ENCODE measurements around the gene BEND6.

The BEND6 gene

DNA sequence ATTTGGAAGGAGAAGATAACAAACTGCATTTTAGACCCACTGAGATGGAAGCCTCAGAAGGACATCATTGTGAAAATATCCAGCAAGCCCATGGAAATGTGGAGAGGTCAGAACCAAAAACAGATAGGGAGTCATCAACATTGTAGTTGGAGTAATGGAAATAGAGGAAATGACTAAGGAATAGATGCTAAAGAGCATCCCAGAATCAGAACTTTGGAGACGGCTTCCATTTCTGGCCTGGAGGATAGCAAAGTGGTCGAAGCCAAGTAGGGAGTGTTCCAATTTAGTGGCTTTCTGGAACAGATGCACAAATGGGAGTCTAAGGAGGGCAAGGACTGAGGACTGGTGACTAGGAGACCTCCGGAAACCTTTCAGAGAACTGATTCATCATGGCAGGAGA, 3.6 kb downstream of the BEND6 start:
- H3K27ac ChIP-seq (ENCODE audit: low read length): no peak overlapping the region
- no peak overlapping the region for H3K4me3 ChIP-seq (ENCODE audit: low read length in 2 of 2)
- H3K27me3 ChIP-seq (ENCODE audit: control insufficient read depth in 1 of 2, insufficient read depth in 2 of 2, low read length in 2 of 2): no peaks in the 10 kb centered on the region
- H3K36me3 ChIP-seq (ENCODE audit: control insufficient read depth in 2 of 2, insufficient read depth in 2 of 2, low read length in 2 of 2): no peaks in the 10 kb centered on the region
- H3K9me3 ChIP-seq (ENCODE audit: control insufficient read depth in 2 of 2, low read length in 2 of 2): no peaks in the 10 kb centered on the region
- no peak overlapping the region for H3K9ac ChIP-seq (ENCODE audit: low read length in 2 of 2)
- peaks cover 6% of the 10 kb centered on the region for H3K4me1 ChIP-seq (ENCODE audit: control insufficient read depth, insufficient read depth, low read length)

- Histone ChIP-seq H3K9ac (ENCODE audit: low read length in 2 of 2) (no peak overlapping the region), H3K27me3 (ENCODE audit: control insufficient read depth in 1 of 2, insufficient read depth in 2 of 2, low read length in 2 of 2) (no peaks in the 10 kb centered on the region), H3K36me3 (ENCODE audit: control insufficient read depth in 2 of 2, insufficient read depth in 2 of 2, low read length in 2 of 2) (no peaks in the 10 kb centered on the region), H3K4me3 (ENCODE audit: low read length in 2 of 2) (no peak overlapping the region), H3K4me1 (ENCODE audit: control insufficient read depth, insufficient read depth, low read length) (peaks cover 3% of the 10 kb centered on the region), H3K27ac (ENCODE audit: low read length) (no peak overlapping the region), H3K9me3 (ENCODE audit: control insufficient read depth in 2 of 2, low read length in 2 of 2) (no peaks in the 10 kb centered on the region)
These were observed 4.2 kb downstream of the BEND6 start for GRCh38 chr6:56959094-56959493.

- H3K27ac ChIP-seq (ENCODE audit: low read length): no peak overlapping the region
- no peaks in the 10 kb centered on the region for H3K36me3 ChIP-seq (ENCODE audit: control insufficient read depth in 2 of 2, insufficient read depth in 2 of 2, low read length in 2 of 2)
- no peak overlapping the region for H3K4me3 ChIP-seq (ENCODE audit: low read length in 2 of 2)
- H3K9me3 ChIP-seq (ENCODE audit: control insufficient read depth in 2 of 2, low read length in 2 of 2): no peaks in the 10 kb centered on the region
- H3K9ac ChIP-seq (ENCODE audit: low read length in 2 of 2): no peak overlapping the region
- H3K27me3 ChIP-seq (ENCODE audit: control insufficient read depth in 1 of 2, insufficient read depth in 2 of 2, low read length in 2 of 2): no peaks in the 10 kb centered on the region
- peaks cover 3% of the 10 kb centered on the region for H3K4me1 ChIP-seq (ENCODE audit: control insufficient read depth, insufficient read depth, low read length)
These were observed 5.0 kb downstream of the BEND6 start for GRCh38 chr6:56959938-56960337.

DNA sequence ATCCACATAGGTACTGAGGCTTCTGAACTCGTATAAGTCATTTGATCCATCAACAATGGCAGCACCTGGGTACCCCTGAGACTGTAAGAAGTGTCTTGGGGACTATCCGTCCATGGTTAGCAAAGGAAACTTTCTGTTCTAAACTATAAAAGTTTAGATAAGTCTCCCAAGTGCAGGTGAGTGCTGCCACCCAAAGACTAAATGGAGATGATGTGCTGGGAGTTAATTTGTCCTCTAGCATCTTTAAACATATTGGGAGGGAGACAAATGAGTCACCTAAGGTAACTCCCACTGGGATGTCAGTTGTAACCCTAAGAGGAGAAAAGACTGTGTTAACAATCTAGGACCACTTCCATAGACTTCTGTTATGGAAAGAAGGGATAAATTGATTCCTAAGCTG, 6.2 kb downstream of the BEND6 start:
- no peak overlapping the region for H3K27ac ChIP-seq (ENCODE audit: low read length)
- no peaks in the 10 kb centered on the region for H3K36me3 ChIP-seq (ENCODE audit: control insufficient read depth in 2 of 2, insufficient read depth in 2 of 2, low read length in 2 of 2)
- H3K9me3 ChIP-seq (ENCODE audit: control insufficient read depth in 2 of 2, low read length in 2 of 2): no peaks in the 10 kb centered on the region
- H3K4me1 ChIP-seq (ENCODE audit: control insufficient read depth, insufficient read depth, low read length): no peaks in the 10 kb centered on the region
- H3K9ac ChIP-seq (ENCODE audit: low read length in 2 of 2): no peak overlapping the region
- H3K27me3 ChIP-seq (ENCODE audit: control insufficient read depth in 1 of 2, insufficient read depth in 2 of 2, low read length in 2 of 2): no peaks in the 10 kb centered on the region
- no peak overlapping the region for H3K4me3 ChIP-seq (ENCODE audit: low read length in 2 of 2)

- Histone ChIP-seq H3K9me3 (ENCODE audit: control insufficient read depth in 2 of 2, low read length in 2 of 2) (no peaks in the 10 kb centered on the region), H3K27ac (ENCODE audit: low read length) (no peak overlapping the region), H3K36me3 (ENCODE audit: control insufficient read depth in 2 of 2, insufficient read depth in 2 of 2, low read length in 2 of 2) (no peaks in the 10 kb centered on the region), H3K9ac (ENCODE audit: low read length in 2 of 2) (no peak overlapping the region), H3K27me3 (ENCODE audit: control insufficient read depth in 1 of 2, insufficient read depth in 2 of 2, low read length in 2 of 2) (no peaks in the 10 kb centered on the region), H3K4me3 (ENCODE audit: low read length in 2 of 2) (no peak overlapping the region), H3K4me1 (ENCODE audit: control insufficient read depth, insufficient read depth, low read length) (no peaks in the 10 kb centered on the region)
These were observed 7.5 kb downstream of the BEND6 start for GRCh38 chr6:56962441-56962840.

- Histone ChIP-seq H3K9ac (ENCODE audit: low read length in 2 of 2) (no peak overlapping the region), H3K9me3 (ENCODE audit: control insufficient read depth in 2 of 2, low read length in 2 of 2) (no peaks in the 10 kb centered on the region), H3K27ac (ENCODE audit: low read length) (no peak overlapping the region), H3K27me3 (ENCODE audit: control insufficient read depth in 1 of 2, insufficient read depth in 2 of 2, low read length in 2 of 2) (no peaks in the 10 kb centered on the region), H3K4me1 (ENCODE audit: control insufficient read depth, insufficient read depth, low read length) (no peaks in the 10 kb centered on the region), H3K36me3 (ENCODE audit: control insufficient read depth in 2 of 2, insufficient read depth in 2 of 2, low read length in 2 of 2) (no peaks in the 10 kb centered on the region), H3K4me3 (ENCODE audit: low read length in 2 of 2) (no peak overlapping the region)
These were observed 8.1 kb downstream of the BEND6 start for GRCh38 chr6:56963043-56963442.

GRCh38 chr6:56963793-56964192, 8.9 kb downstream of the BEND6 start:
- Histone ChIP-seq H3K27ac (ENCODE audit: low read length) (no peak overlapping the region), H3K4me1 (ENCODE audit: control insufficient read depth, insufficient read depth, low read length) (no peaks in the 10 kb centered on the region), H3K9ac (ENCODE audit: low read length in 2 of 2) (no peak overlapping the region), H3K36me3 (ENCODE audit: control insufficient read depth in 2 of 2, insufficient read depth in 2 of 2, low read length in 2 of 2) (no peaks in the 10 kb centered on the region), H3K4me3 (ENCODE audit: low read length in 2 of 2) (no peak overlapping the region), H3K9me3 (ENCODE audit: control insufficient read depth in 2 of 2, low read length in 2 of 2) (no peaks in the 10 kb centered on the region), H3K27me3 (ENCODE audit: control insufficient read depth in 1 of 2, insufficient read depth in 2 of 2, low read length in 2 of 2) (no peaks in the 10 kb centered on the region)

- Histone ChIP-seq H3K9ac (ENCODE audit: low read length in 2 of 2) (no peak overlapping the region), H3K4me1 (ENCODE audit: control insufficient read depth, insufficient read depth, low read length) (no peaks in the 10 kb centered on the region), H3K9me3 (ENCODE audit: control insufficient read depth in 2 of 2, low read length in 2 of 2) (no peaks in the 10 kb centered on the region), H3K4me3 (ENCODE audit: low read length in 2 of 2) (no peak overlapping the region), H3K27me3 (ENCODE audit: control insufficient read depth in 1 of 2, insufficient read depth in 2 of 2, low read length in 2 of 2) (no peaks in the 10 kb centered on the region), H3K27ac (ENCODE audit: low read length) (no peak overlapping the region), H3K36me3 (ENCODE audit: control insufficient read depth in 2 of 2, insufficient read depth in 2 of 2, low read length in 2 of 2) (no peaks in the 10 kb centered on the region)
These were observed 10.2 kb downstream of the BEND6 start for GRCh38 chr6:56965126-56965525.

GRCh38 chr6:56970849-56971248, 15.9 kb downstream of the BEND6 start:
- H3K9me3 ChIP-seq (ENCODE audit: control insufficient read depth in 2 of 2, low read length in 2 of 2): no peaks in the 10 kb centered on the region
- H3K9ac ChIP-seq (ENCODE audit: low read length in 2 of 2): no peak overlapping the region
- no peak overlapping the region for H3K27ac ChIP-seq (ENCODE audit: low read length)
- no peaks in the 10 kb centered on the region for H3K36me3 ChIP-seq (ENCODE audit: control insufficient read depth in 2 of 2, insufficient read depth in 2 of 2, low read length in 2 of 2)
- H3K27me3 ChIP-seq (ENCODE audit: control insufficient read depth in 1 of 2, insufficient read depth in 2 of 2, low read length in 2 of 2): no peaks in the 10 kb centered on the region
- H3K4me1 ChIP-seq (ENCODE audit: control insufficient read depth, insufficient read depth, low read length): no peaks in the 10 kb centered on the region
- H3K4me3 ChIP-seq (ENCODE audit: low read length in 2 of 2): no peak overlapping the region

- Histone ChIP-seq H3K4me3 (ENCODE audit: low read length in 2 of 2) (no peak overlapping the region), H3K9ac (ENCODE audit: low read length in 2 of 2) (no peak overlapping the region), H3K27me3 (ENCODE audit: control insufficient read depth in 1 of 2, insufficient read depth in 2 of 2, low read length in 2 of 2) (no peaks in the 10 kb centered on the region), H3K9me3 (ENCODE audit: control insufficient read depth in 2 of 2, low read length in 2 of 2) (no peaks in the 10 kb centered on the region), H3K36me3 (ENCODE audit: control insufficient read depth in 2 of 2, insufficient read depth in 2 of 2, low read length in 2 of 2) (no peaks in the 10 kb centered on the region), H3K4me1 (ENCODE audit: control insufficient read depth, insufficient read depth, low read length) (no peaks in the 10 kb centered on the region), H3K27ac (ENCODE audit: low read length) (no peak overlapping the region)
These were observed 22.3 kb downstream of the BEND6 start for GRCh38 chr6:56977192-56977591.

DNA sequence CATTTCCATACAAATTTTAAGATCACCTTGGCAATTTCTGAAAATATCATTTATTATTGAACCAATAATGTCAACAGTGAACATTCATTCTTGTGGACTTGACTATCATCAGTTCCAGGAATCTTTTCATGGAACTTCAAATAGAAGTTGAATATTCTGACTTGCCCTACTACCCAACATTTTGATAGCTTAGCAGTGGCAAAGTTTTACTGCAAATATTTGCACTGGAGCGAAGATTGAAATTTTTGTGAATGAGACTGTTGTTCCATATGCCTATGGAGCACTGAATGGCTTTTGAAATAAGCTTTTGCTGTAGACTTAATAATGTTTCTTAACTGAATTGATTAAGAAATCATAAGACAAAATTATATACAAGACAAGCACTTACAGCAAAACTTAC, 23.6 kb downstream of the BEND6 start:
- no peaks in the 10 kb centered on the region for H3K4me1 ChIP-seq (ENCODE audit: control insufficient read depth, insufficient read depth, low read length)
- H3K27me3 ChIP-seq (ENCODE audit: control insufficient read depth in 1 of 2, insufficient read depth in 2 of 2, low read length in 2 of 2): no peaks in the 10 kb centered on the region
- no peak overlapping the region for H3K9ac ChIP-seq (ENCODE audit: low read length in 2 of 2)
- H3K9me3 ChIP-seq (ENCODE audit: control insufficient read depth in 2 of 2, low read length in 2 of 2): no peaks in the 10 kb centered on the region
- no peaks in the 10 kb centered on the region for H3K36me3 ChIP-seq (ENCODE audit: control insufficient read depth in 2 of 2, insufficient read depth in 2 of 2, low read length in 2 of 2)
- H3K4me3 ChIP-seq (ENCODE audit: low read length in 2 of 2): no peak overlapping the region
- H3K27ac ChIP-seq (ENCODE audit: low read length): no peak overlapping the region

GRCh38 chr6:56984361-56984760, 29.5 kb downstream of the BEND6 start:
- H3K4me3 ChIP-seq (ENCODE audit: low read length in 2 of 2): no peak overlapping the region
- H3K9ac ChIP-seq (ENCODE audit: low read length in 2 of 2): no peak overlapping the region
- no peaks in the 10 kb centered on the region for H3K36me3 ChIP-seq (ENCODE audit: control insufficient read depth in 2 of 2, insufficient read depth in 2 of 2, low read length in 2 of 2)
- no peaks in the 10 kb centered on the region for H3K27me3 ChIP-seq (ENCODE audit: control insufficient read depth in 1 of 2, insufficient read depth in 2 of 2, low read length in 2 of 2)
- H3K4me1 ChIP-seq (ENCODE audit: control insufficient read depth, insufficient read depth, low read length): no peaks in the 10 kb centered on the region
- H3K9me3 ChIP-seq (ENCODE audit: control insufficient read depth in 2 of 2, low read length in 2 of 2): no peaks in the 10 kb centered on the region
- H3K27ac ChIP-seq (ENCODE audit: low read length): no peak overlapping the region

Data from stomach smooth muscle (tissue), 2 donors.